GM18508 (cell line): ENCODE data around the gene KNTC1.
"Not testable (repeated sequence)": the region's sequence is repeated elsewhere in the genome, so short reads cannot be mapped to it uniquely, and the experiment has no call there.

Experiments
- ATAC-seq: cut with Tn5 transposase; IDR thresholded peaks from one replicate; pipeline ENCODE4 v1.9.1; 2021; ENCODE audit warnings: moderate number of reproducible peaks; ENCODE audit not compliant: insufficient read depth, unreplicated experiment

The KNTC1 gene, protein sequence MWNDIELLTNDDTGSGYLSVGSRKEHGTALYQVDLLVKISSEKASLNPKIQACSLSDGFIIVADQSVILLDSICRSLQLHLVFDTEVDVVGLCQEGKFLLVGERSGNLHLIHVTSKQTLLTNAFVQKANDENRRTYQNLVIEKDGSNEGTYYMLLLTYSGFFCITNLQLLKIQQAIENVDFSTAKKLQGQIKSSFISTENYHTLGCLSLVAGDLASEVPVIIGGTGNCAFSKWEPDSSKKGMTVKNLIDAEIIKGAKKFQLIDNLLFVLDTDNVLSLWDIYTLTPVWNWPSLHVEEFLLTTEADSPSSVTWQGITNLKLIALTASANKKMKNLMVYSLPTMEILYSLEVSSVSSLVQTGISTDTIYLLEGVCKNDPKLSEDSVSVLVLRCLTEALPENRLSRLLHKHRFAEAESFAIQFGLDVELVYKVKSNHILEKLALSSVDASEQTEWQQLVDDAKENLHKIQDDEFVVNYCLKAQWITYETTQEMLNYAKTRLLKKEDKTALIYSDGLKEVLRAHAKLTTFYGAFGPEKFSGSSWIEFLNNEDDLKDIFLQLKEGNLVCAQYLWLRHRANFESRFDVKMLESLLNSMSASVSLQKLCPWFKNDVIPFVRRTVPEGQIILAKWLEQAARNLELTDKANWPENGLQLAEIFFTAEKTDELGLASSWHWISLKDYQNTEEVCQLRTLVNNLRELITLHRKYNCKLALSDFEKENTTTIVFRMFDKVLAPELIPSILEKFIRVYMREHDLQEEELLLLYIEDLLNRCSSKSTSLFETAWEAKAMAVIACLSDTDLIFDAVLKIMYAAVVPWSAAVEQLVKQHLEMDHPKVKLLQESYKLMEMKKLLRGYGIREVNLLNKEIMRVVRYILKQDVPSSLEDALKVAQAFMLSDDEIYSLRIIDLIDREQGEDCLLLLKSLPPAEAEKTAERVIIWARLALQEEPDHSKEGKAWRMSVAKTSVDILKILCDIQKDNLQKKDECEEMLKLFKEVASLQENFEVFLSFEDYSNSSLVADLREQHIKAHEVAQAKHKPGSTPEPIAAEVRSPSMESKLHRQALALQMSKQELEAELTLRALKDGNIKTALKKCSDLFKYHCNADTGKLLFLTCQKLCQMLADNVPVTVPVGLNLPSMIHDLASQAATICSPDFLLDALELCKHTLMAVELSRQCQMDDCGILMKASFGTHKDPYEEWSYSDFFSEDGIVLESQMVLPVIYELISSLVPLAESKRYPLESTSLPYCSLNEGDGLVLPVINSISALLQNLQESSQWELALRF (N-terminal part only)

DNA sequence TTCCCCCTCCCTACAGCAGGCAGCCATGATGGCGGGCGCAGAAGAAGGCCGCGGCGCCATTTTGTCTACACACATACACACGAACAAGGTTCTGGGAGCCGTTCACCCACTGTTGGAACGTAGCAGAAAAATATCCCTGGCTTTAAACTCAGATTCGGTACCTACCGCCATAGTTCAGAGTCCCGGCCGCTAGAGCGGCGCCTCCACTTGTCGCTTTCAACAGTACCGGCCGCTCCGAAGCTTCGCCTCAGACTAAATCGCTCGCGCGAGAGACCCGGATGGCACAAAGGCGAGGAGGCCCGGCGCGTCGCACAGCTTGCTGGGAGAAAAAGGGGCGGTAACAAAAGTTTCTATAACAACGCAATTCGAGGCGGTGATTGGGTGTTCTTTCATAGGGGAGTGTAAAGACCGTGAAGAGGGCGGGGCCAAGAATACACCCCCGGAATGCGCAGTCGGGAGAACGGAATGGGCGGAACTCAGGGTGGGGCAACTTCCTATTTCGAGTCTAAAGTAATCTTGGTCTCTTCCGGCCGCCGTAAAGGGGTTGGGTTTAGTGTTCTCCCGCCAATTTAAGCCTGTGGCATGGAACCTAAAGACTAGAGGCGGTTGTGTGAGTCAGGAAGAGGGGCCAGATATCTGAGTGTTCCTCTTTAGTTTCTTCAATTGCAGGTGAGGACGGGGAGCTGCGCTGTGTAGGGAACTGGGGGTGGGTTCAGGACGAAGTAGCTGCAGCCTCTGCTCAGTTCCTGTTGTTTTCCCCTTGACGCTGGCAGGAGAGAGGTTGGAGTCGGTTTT, at the start of gene KNTC1, which contains the start of gene RSRC2:
KNTC1 (plus strand) TSS at position 567 of the 795 bp plus-strand sequence. CDS start 2,815 bp downstream, outside the sequence.
RSRC2 (minus strand) TSS at position 254 of the 795 bp plus-strand sequence; CDS start at position 171, 83 bp downstream.
- ATAC-seq: peak; percentile 78

DNA sequence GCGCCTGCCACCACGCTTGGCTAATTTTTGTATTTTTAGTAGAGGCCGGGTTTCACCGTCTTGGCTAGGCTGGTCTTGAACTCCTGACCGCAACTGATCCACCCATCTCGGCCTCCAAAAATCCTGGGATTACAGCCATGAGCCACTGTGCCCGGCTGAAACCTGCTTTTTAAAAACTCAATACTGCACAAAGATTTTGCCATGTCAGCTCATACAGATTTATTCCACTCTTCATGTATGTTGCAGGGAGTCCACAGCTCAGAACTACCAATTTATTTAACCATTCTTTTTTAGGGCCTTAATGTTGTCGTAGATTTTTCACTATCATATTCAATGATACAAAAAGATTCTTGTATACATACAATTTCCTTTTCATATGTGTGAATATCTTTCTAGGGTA, 46.3 kb upstream of the KNTC1 start:
- no peak for ATAC-seq

DNA sequence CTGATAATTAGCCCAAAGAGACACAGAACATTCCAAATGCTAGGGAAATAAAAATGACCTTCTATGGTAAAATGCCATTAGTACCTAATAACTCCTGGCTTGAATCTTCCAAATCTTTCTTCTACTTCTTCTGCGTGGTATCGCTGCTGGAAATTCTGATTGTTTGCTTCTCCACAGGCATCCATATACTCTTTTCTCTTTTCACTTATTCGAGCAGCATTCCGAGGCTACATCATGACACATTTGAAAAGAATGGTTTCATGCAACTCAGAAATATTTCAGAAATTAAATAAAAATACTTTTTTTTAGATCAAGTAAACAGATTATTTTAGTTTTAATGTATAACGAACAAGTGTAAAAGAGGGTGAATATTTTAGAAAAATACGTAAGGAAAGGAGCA, 45.2 kb upstream of the KNTC1 start:
- ATAC-seq: no peak

DNA sequence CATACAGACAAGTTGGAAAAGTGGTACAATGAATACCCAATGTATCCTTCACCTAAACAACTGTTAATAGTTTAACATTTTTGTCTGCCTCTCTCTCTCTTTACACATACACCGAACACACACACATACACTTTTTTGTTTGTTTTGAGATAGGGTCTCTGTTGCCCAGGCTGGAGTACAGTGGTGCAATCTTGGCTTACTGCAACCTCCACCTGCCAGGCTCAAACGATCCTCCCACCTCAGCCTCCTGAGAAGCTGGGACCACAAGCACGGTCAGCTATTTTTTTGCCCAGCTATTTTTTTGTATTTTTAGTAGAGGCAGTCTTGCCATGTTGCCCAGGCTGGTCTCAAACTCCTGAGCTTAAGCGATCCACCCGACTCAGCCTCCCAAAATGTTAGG, 43.1 kb upstream of the KNTC1 start:
- ATAC-seq: no peak

DNA sequence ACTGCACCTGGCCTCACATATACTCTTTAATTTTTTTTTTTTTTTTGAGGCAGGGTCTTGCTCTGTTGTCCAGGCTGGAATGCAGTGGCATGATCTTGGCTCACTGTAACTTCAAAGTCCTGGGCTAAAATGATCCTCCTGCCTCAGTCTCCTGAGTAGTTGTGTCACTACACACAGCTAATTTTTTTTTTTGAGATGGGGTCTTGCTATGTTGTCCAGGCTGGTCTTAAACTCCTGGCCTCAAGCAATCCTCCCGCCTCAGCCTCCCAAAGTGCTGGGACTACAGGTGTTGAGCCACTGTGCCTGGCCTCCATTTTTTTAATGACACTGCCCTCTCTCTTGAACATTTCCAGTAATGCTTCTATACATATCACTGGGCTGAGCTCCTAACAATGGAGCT, 42.7 kb upstream of the KNTC1 start:
- ATAC-seq: not testable (repeated sequence)

DNA sequence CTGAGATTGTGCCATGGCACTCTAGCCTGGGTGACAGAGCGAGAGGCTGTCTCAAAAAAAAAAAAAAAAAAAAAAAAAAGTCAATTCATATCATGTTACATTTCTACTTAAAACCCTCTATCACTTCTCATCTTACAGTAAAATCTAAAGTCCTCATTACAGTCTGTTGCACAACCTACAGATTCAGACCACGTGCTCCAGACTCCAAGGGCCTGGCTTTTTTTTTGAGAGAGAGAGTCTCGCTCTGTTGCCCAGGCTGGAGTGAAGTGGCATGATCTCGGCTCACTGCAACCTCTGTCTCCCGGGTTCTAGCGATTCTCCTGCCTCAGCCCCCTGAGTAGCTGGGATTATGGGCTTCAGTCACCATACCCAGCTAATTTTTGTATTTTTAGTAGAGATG, 40.7 kb upstream of the KNTC1 start:
- ATAC-seq: not testable (repeated sequence)

DNA sequence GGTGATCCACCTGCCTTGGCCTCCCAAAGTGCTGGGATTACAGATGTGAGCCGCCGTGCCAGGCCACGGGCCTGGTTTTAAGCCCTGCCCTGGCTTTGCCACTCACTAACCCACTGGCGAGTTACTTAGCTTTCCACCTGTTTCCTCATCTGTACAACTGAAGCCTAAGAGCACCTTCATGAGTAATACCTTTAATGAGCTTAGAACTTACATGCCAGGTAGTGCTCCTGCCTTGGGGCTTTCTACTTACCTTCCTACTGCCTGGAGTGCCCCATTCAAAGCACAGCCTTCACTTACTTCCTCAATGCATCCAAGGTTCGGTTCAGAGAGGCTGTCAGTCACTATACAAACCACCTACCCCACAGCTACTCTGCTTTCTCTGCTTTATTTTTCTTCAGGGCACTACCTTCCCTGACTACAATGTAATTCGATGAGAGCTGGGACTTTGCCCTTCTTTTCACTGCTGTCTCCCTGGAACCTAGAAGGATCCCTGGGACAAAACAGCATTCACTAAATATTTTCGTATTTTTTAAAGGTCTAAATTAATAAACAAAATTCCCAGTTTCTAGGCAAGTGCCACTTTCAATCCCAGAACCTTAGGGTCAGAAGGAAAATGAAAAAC, 40.1 kb upstream of the KNTC1 start:
- ATAC-seq: no peak

DNA sequence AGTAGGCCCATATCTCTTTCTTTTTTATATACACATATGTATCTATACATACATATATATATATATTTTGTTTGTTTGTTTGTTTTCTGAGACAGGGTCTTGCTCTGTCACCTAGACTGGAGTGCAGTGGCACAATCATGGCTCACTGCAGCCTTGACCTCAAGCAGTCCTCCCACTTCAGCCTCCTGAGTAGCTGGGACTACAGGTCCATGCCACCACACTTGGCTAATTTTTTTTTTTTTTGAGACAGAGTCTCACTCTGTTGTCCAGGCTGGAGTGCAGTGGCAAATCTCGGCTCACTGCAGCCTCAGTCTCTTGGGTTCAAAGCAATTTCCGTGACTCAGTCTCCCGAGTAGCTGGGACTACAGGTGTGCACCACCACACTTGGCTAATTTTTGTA, 39.2 kb upstream of the KNTC1 start:
- ATAC-seq: not testable (repeated sequence)

DNA sequence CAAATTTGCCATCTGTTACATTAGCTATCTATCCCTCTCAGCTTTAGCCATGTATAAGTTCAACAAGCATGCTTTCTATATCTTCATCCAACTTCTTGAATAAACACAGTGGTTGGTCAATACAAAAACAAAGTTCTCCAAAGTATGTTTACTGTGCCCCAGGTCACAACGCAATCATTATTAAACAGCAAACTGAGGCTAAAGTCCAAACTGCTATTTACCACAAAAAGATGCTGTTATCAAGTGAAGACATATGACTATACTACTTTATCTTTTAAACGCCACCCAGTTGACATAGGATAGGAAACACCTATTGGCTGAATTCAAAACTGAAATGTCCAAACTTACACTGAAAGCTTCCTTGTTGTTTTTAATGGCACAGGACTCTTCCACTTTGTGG, 38.0 kb upstream of the KNTC1 start:
- no peak for ATAC-seq

DNA sequence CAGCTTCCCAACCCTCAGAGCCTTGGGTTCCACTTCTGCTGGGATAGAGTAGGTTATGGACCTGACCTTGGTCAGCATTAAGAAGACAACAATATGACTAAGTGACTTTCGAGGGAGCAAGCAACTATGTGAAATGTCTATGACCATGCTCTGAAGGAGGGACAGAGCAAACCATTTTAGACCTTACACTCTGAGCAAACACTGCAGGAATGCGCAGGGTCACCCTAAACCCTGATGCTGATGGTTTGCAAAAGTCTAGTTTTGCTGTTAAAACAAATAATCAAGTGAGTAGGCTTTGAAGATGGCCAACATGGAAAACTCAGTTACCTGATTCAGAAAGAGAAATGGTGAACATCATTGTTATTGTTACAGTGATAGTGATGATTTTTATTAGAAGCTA, 35.1 kb upstream of the KNTC1 start:
- no peak for ATAC-seq

DNA sequence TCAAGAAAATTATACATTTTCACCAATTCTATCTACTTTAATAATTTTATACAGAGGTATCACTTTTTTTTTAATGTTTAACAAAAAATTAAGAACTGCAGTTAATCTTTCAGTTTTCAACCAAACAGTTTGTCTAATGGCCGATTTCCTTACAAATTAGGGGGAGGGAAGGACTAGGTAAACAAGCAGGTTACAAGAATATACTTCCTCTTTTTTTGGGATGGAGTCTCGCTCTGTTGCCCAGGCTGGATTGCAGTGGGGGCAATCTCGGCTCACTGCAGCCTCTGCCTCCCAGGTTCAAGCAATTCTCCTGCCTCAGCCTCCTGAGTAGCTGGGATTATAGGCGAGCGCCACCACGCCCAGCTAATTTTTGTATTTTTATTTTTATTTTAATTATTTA, 33.8 kb upstream of the KNTC1 start:
- not testable (repeated sequence) for ATAC-seq

DNA sequence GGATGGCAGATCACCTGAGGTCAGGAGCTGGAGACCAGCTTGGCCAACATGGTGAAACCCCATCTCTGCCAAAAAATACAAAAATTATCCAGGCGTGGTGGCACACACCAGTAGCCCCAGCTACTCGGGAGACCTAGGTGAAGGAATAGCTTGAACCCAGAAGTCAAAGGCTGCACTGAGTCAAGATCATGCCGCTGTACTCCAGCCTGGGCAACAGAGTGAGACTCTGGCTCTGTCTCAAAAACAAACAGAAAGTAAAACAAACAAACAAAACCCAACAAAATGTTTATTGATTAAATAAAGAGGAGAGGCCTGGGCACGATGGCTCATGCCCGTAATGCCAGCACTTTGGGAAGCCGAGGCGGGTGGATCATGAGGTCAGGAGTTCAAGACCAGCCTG, 31.8 kb upstream of the KNTC1 start:
- ATAC-seq: no peak

DNA sequence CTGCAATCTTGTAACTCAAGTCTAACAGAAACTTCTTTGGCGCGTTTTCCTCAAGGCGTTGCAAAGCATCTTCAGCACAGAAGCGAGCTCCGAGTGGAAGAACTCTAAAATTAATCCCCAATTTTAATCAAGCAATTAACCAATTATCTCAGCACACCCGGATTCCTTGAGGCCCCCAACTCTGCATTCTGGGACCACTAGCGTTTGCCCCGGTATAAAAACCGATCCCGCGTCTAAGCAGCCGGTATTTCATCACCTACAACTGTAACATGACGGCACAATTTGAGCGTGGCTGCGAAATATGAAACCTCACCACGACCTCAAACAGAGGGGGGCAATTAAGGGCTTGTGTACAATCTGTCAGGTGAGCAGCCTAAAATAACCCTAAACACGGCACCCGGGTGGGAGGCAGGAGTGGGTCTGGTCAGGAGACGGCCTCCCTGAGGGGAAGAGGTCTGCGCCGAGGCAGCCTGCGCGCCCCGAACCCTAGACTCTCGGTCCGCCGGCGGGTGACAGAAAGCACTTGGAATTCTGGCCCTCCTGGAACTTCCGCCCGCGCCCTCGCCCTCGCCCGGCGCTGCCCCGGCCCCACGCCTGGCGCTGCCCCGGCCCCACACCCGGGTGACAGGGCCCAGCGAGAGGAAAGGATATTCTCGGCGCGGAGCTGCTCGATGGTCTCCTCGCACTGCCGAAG, 26.9 kb upstream of the KNTC1 start:
- no peak for ATAC-seq

DNA sequence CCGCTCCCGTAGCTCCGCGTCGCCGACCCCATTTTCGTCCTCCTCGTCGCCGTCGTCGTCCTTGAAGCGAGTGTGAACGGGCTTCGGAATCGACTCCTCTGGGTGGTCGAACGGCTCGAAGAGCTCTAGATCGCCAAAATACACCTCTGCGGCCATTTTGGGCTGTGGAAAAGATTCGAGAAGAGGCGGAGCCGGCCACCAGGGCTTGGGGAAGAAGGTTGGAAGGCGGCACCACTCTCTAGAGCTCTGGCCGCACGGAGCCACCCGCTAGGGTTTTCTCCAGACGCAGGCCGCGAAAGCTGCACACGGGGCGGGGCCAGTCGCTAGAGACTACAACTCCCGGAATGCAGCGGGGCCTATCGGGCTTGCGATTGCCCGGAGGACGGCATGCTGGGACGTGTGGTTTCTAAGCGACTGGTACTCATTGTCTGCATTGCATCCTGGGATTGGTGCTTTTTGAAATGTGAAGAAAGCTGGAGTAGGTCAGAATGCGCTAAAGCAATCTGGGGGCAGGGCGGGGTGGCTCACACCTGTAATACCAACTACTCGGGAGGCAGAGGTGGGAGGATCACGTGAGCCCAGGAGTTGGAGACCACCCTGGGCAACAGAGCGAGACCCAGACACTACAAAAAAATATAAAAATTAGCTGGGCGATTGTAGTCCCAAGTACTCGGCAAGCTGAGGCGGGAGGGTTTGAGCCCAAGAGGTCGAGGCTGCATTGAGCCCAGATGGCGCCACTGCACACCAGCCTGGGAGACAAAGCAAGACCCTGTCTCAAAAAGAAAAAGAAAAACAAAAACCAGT, 26.2 kb upstream of the KNTC1 start, which contains the start of gene ZCCHC8:
ZCCHC8 (minus strand) TSS at position 248 of the 804 bp plus-strand sequence; CDS start at position 156, 92 bp downstream.
- peak; percentile 70 for ATAC-seq

DNA sequence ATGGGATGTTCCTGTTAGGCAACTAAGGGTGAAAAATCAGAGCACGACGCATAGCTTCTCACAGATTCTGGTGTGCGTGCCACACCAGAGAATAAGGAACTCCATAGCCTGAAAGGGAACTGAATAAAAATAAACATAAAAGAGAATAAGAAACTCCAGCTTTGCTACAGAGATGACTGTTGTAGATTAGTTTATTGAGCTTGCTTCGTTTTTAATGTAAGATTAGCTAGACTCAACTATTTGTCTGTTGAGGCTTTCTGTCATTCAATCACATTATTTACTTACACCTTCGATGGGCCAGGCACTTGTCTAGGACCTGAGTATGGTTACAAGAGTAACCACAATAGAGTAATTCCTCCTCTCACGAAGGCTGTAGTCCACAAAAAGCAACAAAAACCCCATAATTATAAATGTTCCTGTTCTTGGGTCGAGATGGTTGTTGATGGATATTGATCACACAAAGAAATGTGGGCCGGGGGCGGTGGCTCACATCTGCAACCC, 25.5 kb upstream of the KNTC1 start:
- ATAC-seq: no peak

DNA sequence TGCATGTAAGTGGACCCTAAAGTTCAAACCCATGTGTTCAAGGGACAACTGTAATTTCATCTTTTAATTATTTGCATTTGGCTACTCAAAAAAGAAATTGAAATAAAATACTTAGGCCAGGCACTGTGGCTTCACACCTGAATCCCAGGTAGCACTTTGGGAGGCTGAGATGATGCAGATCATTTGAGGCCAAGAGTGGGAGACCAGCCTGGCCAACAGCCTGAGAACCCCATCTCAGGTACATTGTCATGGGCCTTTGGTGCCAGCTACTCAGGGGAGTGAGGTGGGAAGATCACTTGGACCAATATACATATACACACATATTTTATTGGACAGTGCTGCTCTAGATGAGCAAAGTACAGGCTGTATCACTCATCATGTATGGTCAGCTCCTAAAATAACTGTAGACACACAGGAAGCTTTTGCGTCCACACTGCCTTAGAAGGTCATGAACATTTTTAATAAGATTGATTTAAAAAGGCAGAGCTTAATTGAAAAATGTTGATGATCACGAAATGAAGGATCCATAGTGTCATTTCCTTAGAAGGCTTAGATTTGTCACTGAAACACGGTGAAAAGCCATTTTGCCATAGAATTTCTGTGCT, 23.8 kb upstream of the KNTC1 start:
- ATAC-seq: no peak
